OCI-LY3 (cell line): ENCODE results near the gene DHRS7.

ENCODE experiments used
- H2AFZ ChIP-seq: fragments of 200-600, 300-600 bp; shearing (Covaris generic); 2 replicates; pipeline ENCODE4 v1.6.0; 2014; ENCODE audit warnings: antibody characterized with exemption, low read depth, low read length
- H3K27ac ChIP-seq: fragments of 200-600, 300-600 bp; sonication (generic); 2 replicates; pipeline ENCODE4 v1.5.1; 2014; ENCODE audit warnings: mild to moderate bottlenecking, low read length, moderate library complexity, mixed read lengths
- H3K27me3 ChIP-seq: fragments of 200-600, 300-600 bp; sonication (generic); 2 replicates; pipeline ENCODE4 v1.6.1; 2014; ENCODE audit warnings: low read depth, low read length, mixed read lengths
- H3K36me3 ChIP-seq: fragments of 200-600, 300-600 bp; sonication (generic); replicated peaks from 2 replicates; pipeline ENCODE3; 2014; ENCODE audit warnings: low read depth, low read length, mixed read lengths
- H3K4me1 ChIP-seq: fragments of 300-600, 200-600 bp; sonication (generic); 2 replicates; pipeline ENCODE4 v1.6.1; 2014; ENCODE audit warnings: low read length, mixed read lengths
- H3K4me2 ChIP-seq: fragments of 200-600, 300-600 bp; sonication (generic); 2 replicates; pipeline ENCODE4 v1.6.1; 2014; ENCODE audit warnings: low read length, mixed read lengths
- H3K4me3 ChIP-seq: fragments of 300-600, 200-600 bp; sonication (generic); 2 replicates; pipeline ENCODE4 v1.5.1; 2014; ENCODE audit warnings: antibody characterized with exemption, mild to moderate bottlenecking, low read length, moderate library complexity
- H3K79me2 ChIP-seq: fragments of 300-600, 200-600 bp; shearing (Covaris generic); 2 replicates; pipeline ENCODE4 v1.6.1; 2014; ENCODE audit warnings: mild to moderate bottlenecking, low read length, mixed read lengths
- H3K9ac ChIP-seq: fragments of 300-600, 200-600 bp; shearing (Covaris generic); 2 replicates; pipeline ENCODE4 v1.6.0; 2014; ENCODE audit warnings: mild to moderate bottlenecking, low read length, moderate library complexity
- H3K9me3 ChIP-seq: fragments of 200-600, 300-600 bp; shearing (Covaris generic); 2 replicates; pipeline ENCODE4 v1.6.1; 2014; ENCODE audit warnings: low read length, mixed read lengths; ENCODE audit not compliant: insufficient read depth
- H4K20me1 ChIP-seq: fragments of 200-600, 300-600 bp; sonication (generic); 2 replicates; pipeline ENCODE4 v1.6.1; 2016; ENCODE audit warnings: low read length, mixed read lengths; ENCODE audit not compliant: insufficient read depth
- CTCF ChIP-seq: fragments of 200-600, 300-600 bp; sonication (generic); IDR thresholded peaks from 2 replicates; pipeline ENCODE4 v1.5.1; 2014; ENCODE audit warnings: antibody characterized with exemption, low read length, low read depth
- EZH2phosphoT487 ChIP-seq: fragments of 200-600 bp; shearing (Covaris generic); IDR thresholded peaks from 2 replicates; pipeline ENCODE4 v1.6.1; 2018; ENCODE audit warnings: antibody characterized with exemption, mixed run types, low read depth

DHRS7 gene

GRCh38 chr14:60160422-60160821 lies 4.8 kb downstream of the DHRS7 start:
- no peak for TF ChIP-seq EZH2phosphoT487
- TF ChIP-seq CTCF: no peak
- Histone ChIP-seq H3K27me3 (no peaks in the 10 kb centered on the region), H2AFZ (no peak overlapping the region), H3K36me3 (no peaks in the 10 kb centered on the region), H3K27ac (no peak overlapping the region), H3K4me2 (no peak overlapping the region), H4K20me1 (no peaks in the 10 kb centered on the region), H3K79me2 (no peaks in the 10 kb centered on the region), H3K9me3 (no peaks in the 10 kb centered on the region), H3K4me3 (no peak overlapping the region), H3K9ac (no peak overlapping the region), H3K4me1 (peaks cover 17% of the 10 kb centered on the region)

DNA sequence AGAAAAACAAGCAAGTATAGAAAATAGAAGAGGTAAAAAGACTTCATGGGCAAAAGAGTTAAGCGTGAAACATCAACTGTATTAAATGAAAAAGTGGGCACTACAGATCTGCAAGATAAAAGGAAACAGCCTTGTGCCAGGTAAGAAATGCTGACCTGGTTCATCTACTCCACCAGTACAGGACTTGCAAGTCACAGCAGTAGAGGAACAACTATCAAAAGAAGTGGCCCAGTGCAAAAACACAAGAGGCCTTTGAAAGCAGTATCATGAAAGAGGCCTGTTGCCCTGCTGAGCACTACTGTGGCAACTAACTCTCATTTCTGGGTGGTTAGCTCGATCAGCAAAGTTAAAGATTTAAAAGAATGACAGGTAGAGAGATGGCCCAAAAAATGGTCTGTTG lies 10.5 kb downstream of the DHRS7 start:
- H3K4me2 ChIP-seq: no peak overlapping the region
- peaks cover 8% of the 10 kb centered on the region for H3K4me1 ChIP-seq

DNA sequence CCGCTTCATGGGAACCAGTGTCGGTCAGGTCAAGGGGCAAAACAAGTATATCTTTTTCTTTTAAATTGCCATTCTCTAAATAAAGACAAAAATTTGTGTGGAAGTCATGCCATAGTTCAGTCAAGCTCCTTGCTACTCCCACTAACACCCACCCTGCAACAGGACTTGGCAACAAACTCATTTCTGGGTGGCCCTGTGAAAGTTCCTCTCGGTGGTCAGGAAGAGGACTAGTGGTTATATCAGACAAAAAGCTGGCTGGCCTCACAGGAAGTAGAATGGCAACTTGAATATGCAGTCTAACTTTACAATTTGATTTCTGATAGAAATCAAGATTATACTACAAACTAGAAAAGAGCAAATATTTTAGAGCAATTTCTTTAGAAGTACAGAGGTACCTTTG lies 11.2 kb downstream of the DHRS7 start:
- H3K36me3 ChIP-seq: peaks cover 10% of the 10 kb centered on the region
- H3K4me1 ChIP-seq: peaks cover 8% of the 10 kb centered on the region
- no peak overlapping the region for H3K27ac ChIP-seq
- no peaks in the 10 kb centered on the region for H3K27me3 ChIP-seq
- no peak overlapping the region for H3K4me3 ChIP-seq
- H3K4me2 ChIP-seq: no peak overlapping the region
- H4K20me1 ChIP-seq: no peaks in the 10 kb centered on the region
- H3K9me3 ChIP-seq: no peaks in the 10 kb centered on the region
- no peak overlapping the region for H2AFZ ChIP-seq
- no peaks in the 10 kb centered on the region for H3K79me2 ChIP-seq
- no peak overlapping the region for H3K9ac ChIP-seq
- TF ChIP-seq EZH2phosphoT487 (no peak), CTCF (no peak)

More for the DNA sequence above, 10.5 kb downstream of the DHRS7 start:
- Histone ChIP-seq H3K27ac (no peak overlapping the region), H3K4me3 (no peak overlapping the region), H2AFZ (no peak overlapping the region), H3K36me3 (peaks cover 10% of the 10 kb centered on the region), H3K27me3 (no peaks in the 10 kb centered on the region), H3K79me2 (no peaks in the 10 kb centered on the region), H3K9me3 (no peaks in the 10 kb centered on the region), H3K9ac (no peak overlapping the region), H4K20me1 (no peaks in the 10 kb centered on the region)
- TF ChIP-seq CTCF: no peak
- no peak for TF ChIP-seq EZH2phosphoT487

DNA sequence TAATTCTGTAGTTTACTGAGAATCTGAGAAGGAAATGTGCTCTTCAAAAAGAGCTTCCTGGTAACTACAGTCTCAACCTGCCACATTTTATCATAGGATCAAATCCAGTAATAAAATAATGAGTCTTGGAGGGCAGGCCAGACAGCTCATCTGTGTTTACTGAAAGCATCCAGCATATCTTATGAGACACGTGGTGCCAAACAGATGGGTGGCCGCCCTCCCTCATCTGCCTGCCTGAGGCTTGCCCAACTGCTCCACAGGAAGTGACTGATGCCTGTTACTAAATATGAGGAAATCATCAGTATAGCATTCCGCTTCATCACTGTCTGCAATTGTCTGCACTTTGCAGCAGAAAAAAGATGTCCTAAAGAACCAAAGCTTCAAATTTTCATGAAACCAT lies 13.5 kb downstream of the DHRS7 start:
- no peak overlapping the region for H2AFZ ChIP-seq
- no peak overlapping the region for H3K4me2 ChIP-seq
- no peak overlapping the region for H3K9ac ChIP-seq
- no peaks in the 10 kb centered on the region for H3K9me3 ChIP-seq
- H3K27ac ChIP-seq: no peak overlapping the region
- H3K4me1 ChIP-seq: peaks cover 8% of the 10 kb centered on the region
- no peaks in the 10 kb centered on the region for H4K20me1 ChIP-seq
- H3K4me3 ChIP-seq: no peak overlapping the region
- TF ChIP-seq EZH2phosphoT487: no peak
- no peak for TF ChIP-seq CTCF
- peaks cover 15% of the 10 kb centered on the region for H3K36me3 ChIP-seq
- H3K79me2 ChIP-seq: no peaks in the 10 kb centered on the region
- no peaks in the 10 kb centered on the region for H3K27me3 ChIP-seq
